ENCODE measurements around the gene KCNJ6.
A peak's percentile ranks its signal among the peaks of the same experiment; 100 is the strongest.

The KCNJ6 gene

DNA sequence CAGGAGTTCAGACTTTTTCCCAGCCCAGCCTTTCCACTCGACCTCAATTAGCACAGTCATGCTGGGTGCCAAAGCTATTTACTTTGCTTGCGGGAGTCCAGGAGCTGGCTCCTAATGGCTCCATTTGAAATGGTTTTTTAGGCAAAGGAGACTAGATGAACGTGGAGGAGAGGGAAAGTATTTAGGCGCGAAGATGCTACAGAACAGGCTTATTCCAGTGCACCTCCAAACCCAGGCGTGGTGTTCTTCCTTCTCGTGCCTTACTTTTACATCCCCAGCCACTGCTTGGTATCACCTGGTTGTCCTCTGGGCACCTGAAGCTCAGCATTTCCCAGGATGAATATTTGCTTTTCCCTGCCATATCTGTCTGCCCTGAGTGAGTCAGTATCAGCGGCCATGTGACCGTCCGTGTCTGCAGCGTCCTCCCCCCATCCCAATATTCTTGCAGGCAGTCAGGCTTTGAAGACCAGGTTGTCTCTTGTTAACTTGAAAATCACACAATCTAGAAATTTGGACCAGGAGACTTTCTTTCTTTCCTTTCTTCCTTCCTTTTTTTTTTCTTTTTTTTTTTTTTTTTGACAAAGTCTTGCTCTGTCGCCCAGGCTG, 351.2 kb downstream of the KCNJ6 start:
- DNase-seq (ENCODE audit: low spot score), result no peak

DNA sequence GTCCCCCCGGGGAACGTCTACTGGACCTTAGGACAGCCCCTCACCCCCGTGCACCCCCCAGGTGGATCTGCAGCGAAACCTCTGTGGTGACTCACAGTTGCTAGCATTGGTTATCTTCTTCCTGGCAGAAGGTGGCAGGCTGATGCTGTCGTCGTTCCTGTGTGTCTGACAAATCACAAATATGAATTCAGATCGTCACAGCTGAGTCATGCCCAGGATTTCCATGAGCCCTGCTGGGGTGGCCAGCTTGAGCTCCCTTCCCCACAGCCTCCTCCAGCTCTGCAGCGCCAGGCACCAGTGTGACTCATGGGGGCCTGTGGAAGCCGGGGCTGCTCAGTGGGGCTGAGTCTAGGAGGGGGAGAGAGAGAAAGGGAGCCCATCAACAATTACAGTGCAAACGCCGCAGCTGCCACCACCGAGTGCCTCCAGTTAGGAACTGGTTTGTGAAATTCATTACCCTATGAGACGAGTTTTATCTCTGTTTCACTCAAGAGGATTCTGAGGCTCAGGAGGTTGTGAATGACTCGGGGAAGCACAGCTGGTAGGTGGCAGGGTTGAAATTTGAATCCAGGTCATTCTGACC, 351.8 kb downstream of the KCNJ6 start:
- DNase-seq (ENCODE audit: low spot score), result peak; percentile 90

DNA sequence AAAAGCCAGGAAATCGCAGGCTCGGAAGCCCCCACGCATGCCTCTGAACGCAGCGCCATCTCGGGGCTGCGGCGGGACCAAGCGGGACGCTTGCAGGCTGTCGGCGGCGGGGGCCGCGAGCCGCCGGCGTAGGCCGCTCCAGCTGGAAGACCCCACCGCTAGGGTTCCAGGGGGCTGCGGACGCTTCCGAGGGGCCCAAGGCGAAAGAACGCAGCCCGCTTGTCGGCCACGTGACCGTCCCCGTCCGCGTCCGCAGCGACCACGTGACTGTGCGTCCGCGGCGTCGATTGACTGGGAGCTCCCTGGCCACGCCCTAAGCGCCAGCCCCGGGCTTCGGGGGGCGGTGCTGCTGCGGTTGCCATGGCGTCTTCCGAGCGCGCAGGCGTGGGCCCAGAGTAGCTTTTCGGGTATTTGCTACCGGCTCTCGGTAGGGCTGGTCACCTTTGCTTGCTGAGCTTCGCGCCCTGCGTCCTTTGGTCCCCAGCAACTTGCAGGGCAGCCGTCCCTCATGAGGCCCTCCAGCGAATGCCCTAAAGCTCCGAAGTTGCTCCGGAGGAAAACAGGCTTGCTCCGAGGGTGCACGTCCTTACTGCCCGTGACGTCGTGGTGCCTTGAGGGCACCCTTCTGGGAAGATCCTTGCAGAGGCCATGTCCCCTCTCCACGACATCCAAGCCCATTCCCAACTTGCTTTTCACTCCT, 352.5 kb downstream of the KCNJ6 start:
- peak; percentile 97 for DNase-seq (ENCODE audit: low spot score)

DNA sequence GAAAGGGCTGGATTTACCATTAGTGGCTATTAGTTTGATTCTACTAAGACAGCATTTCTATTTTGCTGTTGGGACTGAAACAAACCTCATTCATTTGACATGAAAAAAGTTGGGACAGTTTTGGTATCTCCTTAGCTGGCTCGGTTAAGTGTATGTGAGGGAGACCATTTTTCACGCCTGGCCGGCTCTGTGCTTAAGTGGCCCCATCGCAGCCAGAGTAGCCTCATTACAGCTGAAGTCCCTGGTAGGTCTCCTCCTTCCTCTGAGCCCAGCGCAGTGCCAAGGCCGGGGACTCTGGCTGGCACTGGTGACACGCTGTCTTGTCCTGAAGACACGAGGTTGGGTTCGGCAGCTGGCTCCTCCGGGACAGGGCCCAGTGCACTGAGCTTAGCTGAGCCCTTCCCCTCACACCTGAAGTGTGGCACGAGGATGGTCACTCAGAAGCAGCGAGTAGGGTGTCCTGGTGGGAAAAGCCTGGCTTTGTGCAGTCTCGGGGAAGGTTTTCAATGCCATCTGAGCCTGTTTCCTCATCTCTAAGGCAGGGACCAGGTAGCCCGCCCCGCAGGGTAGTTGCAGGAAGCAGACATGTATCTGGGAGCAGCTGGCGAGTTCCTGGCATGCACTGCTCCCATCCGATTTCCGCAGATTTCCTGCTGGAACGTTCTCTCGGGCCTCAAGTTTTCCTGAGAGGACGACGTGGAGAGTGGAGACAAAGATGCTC, 353.2 kb downstream of the KCNJ6 start:
- DNase-seq (ENCODE audit: low spot score), result no peak

DNA sequence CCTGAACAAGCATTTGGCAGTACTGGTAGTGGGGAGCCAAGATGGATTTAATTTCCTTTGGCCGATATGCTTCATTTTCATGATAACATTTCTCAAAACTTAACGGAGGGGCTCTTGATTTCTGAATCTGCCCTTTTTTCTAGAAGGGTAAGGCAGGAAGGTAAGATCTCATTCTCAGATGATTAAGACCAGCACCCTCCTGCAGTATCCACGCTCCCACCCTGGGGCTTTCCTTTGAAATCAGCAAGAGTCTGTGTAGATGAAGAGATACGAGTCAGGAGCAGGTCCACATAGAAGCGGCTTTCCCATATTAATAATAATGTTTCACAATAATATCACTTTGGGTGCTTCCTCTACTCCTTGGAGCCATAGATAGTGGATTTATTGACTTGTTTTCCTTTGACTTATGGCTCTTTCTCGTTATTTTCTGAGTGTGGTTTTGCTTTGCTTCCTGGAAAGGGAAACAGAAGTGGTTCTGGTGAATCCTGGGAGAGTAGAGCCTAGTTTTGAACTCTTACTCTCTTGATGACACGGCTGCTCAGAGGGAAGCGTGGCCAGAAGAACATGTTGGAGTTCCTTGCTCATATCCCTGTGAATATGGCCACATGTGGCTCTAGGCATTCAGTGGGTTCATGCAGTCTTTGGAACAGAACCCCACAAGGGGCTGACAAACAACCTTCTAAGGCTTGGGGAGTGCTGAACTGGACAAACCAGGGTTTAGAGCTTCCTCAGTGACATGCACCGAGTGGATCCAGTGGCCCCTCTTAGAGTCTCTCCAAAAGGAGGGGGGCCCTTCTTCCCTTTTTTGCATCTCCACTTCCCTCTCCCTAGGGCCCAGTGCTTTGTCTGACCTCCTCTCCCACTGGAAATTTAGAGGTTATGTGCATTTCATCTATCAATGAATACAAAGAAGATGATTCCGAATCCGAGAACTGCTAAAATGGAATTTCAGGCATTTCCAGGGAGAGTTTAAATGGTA, 354.0 kb downstream of the KCNJ6 start:
- DNase-seq (ENCODE audit: low spot score), result no peak

DNA sequence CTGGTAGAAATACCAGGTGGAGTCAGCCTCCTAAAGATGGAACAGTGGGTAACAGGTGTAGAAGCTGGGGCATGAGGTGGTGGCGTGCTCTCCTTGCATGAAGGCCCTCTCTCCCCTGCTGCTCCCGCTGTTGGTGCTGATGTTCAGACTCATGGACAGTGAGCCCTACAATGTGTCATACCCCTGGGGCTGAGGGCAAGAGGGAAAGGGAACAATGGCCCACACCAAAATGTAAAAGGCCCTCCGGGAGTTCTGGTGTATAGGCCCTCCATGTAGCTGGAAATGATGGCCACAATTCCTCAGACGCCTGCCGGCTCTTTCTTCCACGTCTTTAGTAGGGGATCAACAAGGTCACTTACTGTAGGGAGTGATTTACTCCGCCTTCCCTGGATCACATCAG, 354.8 kb downstream of the KCNJ6 start:
- no peak for DNase-seq (ENCODE audit: low spot score)

DNA sequence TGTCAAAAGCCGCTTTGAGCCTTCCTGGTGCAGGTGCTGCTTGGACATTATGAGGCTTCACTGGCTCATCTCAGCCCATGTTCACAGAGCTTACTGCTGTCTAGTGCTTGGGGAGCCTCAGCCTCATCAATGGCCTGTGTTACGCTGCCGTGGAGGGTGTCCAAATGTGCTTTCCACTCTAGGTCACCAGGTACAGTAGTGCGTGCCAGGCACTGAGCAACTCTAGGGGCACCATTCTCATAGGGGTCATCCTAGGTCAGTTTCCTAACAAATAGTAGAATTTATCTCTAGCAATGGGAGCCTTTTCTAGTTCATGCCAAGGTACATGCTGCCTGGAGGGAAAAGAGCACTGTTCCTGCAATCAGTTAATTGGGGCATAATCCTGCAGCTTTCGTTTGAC, 355.9 kb downstream of the KCNJ6 start:
- no peak for DNase-seq (ENCODE audit: low spot score)

DNA sequence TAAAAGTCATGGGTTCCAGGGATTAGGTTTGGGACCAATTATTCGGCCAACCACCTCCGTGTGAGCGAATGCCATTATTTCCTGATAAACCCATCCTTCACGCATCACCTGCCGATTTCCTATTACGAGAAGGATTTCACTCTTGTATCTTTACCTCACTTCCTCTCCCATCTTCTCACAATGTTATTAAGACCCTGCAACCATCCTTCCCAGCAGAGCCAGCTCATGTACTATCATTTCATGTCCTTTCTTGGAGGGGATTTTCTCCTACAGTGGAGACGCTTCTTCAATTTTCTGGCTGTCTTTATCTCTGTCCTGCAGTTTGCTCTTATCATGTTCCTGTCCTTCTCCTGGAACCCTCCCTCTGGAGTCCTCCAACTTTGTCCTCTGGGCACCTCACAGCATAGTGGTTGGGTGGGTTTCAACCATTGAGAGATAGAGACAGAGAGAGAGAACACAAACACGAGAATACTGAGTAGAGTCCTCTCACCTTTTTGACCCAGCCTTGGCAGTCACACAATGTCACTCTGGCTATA, 357.5 kb downstream of the KCNJ6 start:
- DNase-seq (ENCODE audit: low spot score), result no peak
